Nephron progenitor cell (in vitro differentiated cells): ENCODE measurements around the gene GAK.
"Not testable (repeated sequence)": the region's sequence is repeated elsewhere in the genome, so short reads cannot be mapped to it uniquely, and the experiment has no call there.

ENCODE experiments used
- DNase-seq: peaks from one replicate; pipeline ENCODE4 v3.0.0; 2021
- H3K27ac Mint-ChIP-seq: 2 replicates; pipeline ENCODE4 v1.8.0; 2021; ENCODE audit warnings: mild to moderate bottlenecking, moderate library complexity, mixed read lengths
- H3K27me3 Mint-ChIP-seq: 2 replicates; pipeline ENCODE4 v1.8.0; 2021; ENCODE audit warnings: mild to moderate bottlenecking, low read depth, mixed read lengths; ENCODE audit not compliant: poor library complexity
- H3K36me3 Mint-ChIP-seq: 2 replicates; pipeline ENCODE4 v1.8.0; 2021; ENCODE audit warnings: low read depth, mixed read lengths
- H3K4me1 Mint-ChIP-seq: 2 replicates; pipeline ENCODE4 v1.8.0; 2021; ENCODE audit warnings: mixed read lengths
- H3K4me3 Mint-ChIP-seq: 2 replicates; pipeline ENCODE4 v1.8.0; 2021; ENCODE audit warnings: mild to moderate bottlenecking, moderate library complexity, mixed read lengths
- H3K9me3 Mint-ChIP-seq: 2 replicates; pipeline ENCODE4 v1.8.0; 2021; ENCODE audit warnings: mild to moderate bottlenecking, moderate library complexity, mixed read lengths
- TF ChIP-seq, protein P1 (sequence below): fragments of 200-600 bp; sonication (generic); IDR thresholded peaks from 2 replicates; pipeline ENCODE4 v1.5.0; 2021; ENCODE audit warnings: antibody characterized with exemption

The GAK gene

DNA sequence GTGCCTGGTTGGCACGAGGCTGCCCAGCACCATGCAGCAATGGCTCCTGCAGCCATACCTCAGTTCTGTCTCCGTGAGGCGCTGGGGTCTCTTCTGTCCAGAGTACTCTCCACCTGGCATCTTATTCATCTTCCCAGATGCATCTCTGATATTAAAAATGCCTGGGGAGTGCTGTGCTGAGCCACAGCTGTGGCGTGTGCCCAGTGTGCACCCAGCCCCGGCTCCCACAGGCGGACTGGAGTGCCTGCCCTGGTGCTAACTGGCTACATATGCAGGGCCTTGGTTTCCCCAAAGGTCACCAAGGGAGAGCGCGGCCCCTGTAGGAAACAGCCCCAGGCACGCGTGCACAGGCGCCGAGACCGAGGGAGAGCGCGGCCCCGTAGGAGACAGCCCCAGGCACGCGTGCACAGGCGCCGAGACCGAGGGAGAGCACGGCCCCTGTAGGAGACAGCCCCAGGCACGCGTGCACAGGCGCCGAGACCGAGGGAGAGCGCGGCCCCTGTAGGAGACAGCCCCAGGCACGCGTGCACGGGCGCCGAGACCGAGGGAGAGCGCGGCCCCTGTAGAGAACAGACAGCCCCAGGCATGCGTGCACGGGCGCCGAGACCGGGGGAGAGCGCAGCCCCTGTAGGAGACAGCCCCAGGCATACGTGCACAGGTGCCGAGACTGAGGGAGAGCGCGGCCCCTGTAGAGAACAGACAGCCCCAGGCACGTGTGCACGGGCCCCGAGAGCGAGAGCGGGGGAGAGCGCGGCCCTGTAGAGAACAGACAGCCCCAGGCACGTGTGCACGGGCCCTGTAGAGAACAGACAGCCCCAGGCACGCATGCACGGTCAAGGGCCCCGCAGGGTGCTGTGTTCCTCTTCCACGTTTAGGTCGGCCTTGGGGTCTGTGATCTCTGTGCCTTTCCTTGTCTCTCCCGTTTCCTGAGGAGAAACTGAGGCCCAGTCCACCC, 14.7 kb upstream of the GAK start:
- Mint-ChIP-seq H3K4me1 (peaks cover 53% of the 10 kb centered on the region), H3K9me3 (no peaks in the 10 kb centered on the region), H3K36me3 (no peaks in the 10 kb centered on the region), H3K27me3 (peaks cover 56% of the 10 kb centered on the region), H3K27ac (no peak overlapping the region), H3K4me3 (no peak overlapping the region)
- DNase-seq: no peak
- TF ChIP-seq, protein P1, sequence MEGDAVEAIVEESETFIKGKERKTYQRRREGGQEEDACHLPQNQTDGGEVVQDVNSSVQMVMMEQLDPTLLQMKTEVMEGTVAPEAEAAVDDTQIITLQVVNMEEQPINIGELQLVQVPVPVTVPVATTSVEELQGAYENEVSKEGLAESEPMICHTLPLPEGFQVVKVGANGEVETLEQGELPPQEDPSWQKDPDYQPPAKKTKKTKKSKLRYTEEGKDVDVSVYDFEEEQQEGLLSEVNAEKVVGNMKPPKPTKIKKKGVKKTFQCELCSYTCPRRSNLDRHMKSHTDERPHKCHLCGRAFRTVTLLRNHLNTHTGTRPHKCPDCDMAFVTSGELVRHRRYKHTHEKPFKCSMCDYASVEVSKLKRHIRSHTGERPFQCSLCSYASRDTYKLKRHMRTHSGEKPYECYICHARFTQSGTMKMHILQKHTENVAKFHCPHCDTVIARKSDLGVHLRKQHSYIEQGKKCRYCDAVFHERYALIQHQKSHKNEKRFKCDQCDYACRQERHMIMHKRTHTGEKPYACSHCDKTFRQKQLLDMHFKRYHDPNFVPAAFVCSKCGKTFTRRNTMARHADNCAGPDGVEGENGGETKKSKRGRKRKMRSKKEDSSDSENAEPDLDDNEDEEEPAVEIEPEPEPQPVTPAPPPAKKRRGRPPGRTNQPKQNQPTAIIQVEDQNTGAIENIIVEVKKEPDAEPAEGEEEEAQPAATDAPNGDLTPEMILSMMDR: no peak

DNA sequence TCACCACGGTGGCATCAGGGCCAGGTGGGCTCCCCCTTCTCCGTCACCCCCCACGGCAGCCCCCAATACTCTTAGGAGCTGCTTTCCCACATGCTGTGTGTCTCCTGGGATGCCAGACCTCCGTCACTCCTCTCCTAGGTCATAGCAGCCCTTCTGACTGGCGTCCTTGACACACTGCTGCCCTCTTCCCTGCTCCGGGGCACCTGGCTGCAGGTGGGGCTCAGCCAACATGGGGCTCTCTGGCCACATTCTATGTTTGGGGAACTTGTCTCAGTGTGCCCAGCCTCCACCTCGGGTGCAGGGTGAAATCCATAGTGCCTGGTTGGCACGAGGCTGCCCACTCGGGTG, 14.0 kb upstream of the GAK start:
- TF ChIP-seq, protein P1: no peak
- Mint-ChIP-seq H3K36me3 (no peaks in the 10 kb centered on the region), H3K27me3 (peaks cover 57% of the 10 kb centered on the region), H3K4me1 (peaks cover 45% of the 10 kb centered on the region), H3K27ac (no peak overlapping the region), H3K9me3 (no peaks in the 10 kb centered on the region), H3K4me3 (peak overlapping the region; percentile 77)
- no peak for DNase-seq

DNA sequence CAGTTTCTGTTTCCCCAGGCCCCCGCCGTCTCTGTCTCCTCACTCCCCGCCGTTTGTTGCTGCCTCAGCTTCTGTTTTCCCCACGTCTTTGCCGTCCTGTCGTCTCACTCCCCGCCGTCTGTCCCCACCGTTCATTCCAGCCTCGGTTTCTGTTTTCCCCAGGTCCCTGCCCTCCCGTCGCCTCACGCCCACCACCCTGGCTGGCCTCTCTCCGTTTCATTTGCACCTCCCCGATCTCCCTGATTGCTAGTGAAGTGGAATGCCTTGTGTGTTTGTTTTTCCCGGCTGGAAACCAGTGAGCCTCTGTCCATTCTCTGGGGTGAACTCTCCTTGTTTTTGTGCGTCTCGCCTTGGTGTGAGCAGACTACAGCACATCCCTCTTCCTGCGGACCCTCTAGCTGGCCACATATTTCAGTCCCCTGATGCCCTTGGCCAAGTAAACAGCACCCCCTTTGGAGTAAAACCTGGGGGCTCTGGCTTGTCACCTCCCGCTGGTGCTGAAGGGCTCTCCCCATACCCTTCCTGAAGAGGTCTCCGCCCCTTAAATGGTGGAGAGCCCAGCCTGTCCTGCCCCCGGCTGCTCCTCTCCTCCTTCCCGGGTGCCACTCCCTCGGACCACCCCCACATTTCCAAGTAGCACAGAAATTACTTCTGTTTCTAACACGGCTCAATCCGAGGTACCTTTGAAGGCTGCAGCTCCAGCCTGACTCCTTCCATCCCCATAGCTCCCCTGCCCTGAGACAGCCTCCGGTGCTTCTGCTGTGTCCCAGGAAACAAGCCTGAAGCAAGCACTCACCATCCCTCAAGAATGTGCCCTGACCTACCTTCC, 13.4 kb upstream of the GAK start:
- Mint-ChIP-seq H3K27me3 (peaks cover 59% of the 10 kb centered on the region), H3K27ac (no peak overlapping the region), H3K9me3 (no peaks in the 10 kb centered on the region), H3K36me3 (no peaks in the 10 kb centered on the region), H3K4me3 (peak overlapping the region; percentile 77), H3K4me1 (peaks cover 40% of the 10 kb centered on the region)
- no peak for DNase-seq
- TF ChIP-seq, protein P1: no peak

DNA sequence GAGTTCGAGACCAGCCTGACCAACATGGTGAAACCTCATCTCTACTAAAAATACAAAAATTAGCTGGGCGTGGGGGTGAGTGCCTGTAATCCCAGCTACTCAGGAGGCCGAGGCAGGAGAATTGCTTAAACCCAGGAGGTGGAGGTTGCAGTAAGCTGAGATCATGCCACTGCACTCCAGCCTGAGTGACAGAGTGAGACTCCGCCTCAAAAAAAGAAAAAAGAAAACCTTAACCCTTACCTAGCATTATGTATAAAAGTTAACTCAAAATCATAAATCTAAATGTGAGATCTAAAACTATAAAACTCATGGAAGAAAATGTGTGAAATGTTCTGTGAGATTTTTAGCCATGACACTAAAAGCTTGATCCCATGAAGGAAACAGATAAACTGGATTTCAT, 7.4 kb upstream of the GAK start:
- peaks cover 87% of the 10 kb centered on the region for H3K27me3 Mint-ChIP-seq
- H3K4me3 Mint-ChIP-seq, H3K27ac Mint-ChIP-seq, H3K9me3 Mint-ChIP-seq, H3K36me3 Mint-ChIP-seq, DNase-seq, H3K4me1 Mint-ChIP-seq: not testable (repeated sequence)

DNA sequence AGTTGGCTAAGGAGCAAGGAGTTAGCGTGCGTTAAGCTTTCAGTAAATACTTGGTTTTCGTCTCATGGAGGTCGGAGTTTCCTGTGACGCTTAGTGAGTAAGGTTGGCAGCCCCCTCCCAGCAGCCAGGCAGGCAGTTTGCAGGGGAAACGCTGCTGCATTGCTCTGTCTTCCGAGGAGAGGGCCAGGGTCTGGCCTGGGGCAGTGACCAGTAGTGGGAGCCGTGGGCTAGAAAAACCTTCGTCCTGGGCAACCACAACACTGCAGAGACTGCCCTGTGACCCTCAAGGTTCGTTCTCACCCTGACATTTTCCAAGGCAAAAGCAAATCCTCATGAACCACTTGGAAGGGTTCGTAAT, 576 bp upstream of the GAK start:
- no peaks in the 10 kb centered on the region for H3K9me3 Mint-ChIP-seq
- TF ChIP-seq, protein P1: no peak
- peaks cover 33% of the 10 kb centered on the region for H3K4me1 Mint-ChIP-seq
- peaks cover 40% of the 10 kb centered on the region for H3K27me3 Mint-ChIP-seq
- peak overlapping the region; percentile 67 for H3K27ac Mint-ChIP-seq
- peak; percentile 34 for DNase-seq
- H3K36me3 Mint-ChIP-seq: no peaks in the 10 kb centered on the region
- peak overlapping the region; percentile 96 for H3K4me3 Mint-ChIP-seq

DNA sequence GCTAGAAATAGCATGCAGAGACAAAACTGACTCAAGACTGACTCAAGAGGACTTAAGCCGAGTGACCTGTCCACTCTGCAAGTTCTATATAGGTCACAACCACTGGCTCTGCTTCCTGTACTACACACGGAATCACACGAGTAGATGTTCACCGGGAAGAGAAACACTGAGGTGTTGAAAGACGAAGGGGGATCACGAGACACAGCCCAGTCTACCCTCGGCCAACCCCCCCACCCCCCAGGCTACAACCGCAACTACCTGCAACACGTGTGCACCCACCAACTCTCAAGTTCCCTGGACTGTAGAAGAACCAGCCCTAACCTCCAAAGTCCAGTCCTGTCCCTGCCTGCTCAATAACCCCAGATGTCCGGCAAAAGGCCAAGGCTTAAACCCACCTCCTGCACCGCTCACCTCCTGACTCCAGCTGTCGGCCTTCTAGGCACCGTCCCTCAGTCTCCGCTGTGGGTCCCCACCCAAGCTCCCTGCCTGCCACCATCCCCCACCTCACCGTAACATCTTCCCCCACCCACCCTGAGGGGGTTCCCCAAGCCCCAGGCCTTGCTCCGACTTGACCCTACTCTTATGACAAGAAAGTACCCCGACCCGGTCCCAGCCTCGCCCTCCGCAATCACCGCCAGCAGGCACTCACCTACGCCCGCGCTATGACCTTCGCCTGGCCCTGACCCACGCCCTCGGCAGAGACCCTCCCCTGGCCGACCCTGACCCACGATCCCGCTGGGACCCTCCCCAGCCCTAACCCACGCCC, 739 bp downstream of the GAK start:
- Mint-ChIP-seq H3K4me3 (peak overlapping the region; percentile 96), H3K27me3 (peaks cover 29% of the 10 kb centered on the region), H3K4me1 (peaks cover 35% of the 10 kb centered on the region), H3K36me3 (no peaks in the 10 kb centered on the region), H3K9me3 (no peaks in the 10 kb centered on the region), H3K27ac (peak overlapping the region; percentile 90)
- TF ChIP-seq, protein P1: no peak
- DNase-seq: no peak
